GM18499 (cell line): Measurements from ENCODE around the gene SOX6.

Experiments used
- ATAC-seq: cut with Tn5 transposase; IDR thresholded peaks from one replicate; pipeline ENCODE4 v1.9.1; 2021; ENCODE audit warnings: moderate number of reproducible peaks; ENCODE audit not compliant: insufficient read depth, unreplicated experiment

SOX6 gene

GRCh38 chr11:16204261-16204660, 152.1 kb downstream of the SOX6 start:
- no peak for ATAC-seq

GRCh38 chr11:16195651-16196050, 160.7 kb downstream of the SOX6 start:
- ATAC-seq: no peak

- ATAC-seq: no peak
Measured at GRCh38 chr11:16194566-16194965, 161.8 kb downstream of the SOX6 start.

GRCh38 chr11:16193897-16194381, 162.4 kb downstream of the SOX6 start:
- ATAC-seq: no peak

GRCh38 chr11:16191868-16192240, 164.5 kb downstream of the SOX6 start:
- no peak for ATAC-seq

GRCh38 chr11:16191212-16191867, 165.0 kb downstream of the SOX6 start:
- no peak for ATAC-seq

GRCh38 chr11:16186680-16187079, 169.7 kb downstream of the SOX6 start:
- ATAC-seq: no peak

- no peak for ATAC-seq
Measured at GRCh38 chr11:16185042-16185441, 171.3 kb downstream of the SOX6 start.

- ATAC-seq: no peak
Measured at GRCh38 chr11:16184588-16184987, 171.8 kb downstream of the SOX6 start.

GRCh38 chr11:16182553-16182952, 173.8 kb downstream of the SOX6 start:
- no peak for ATAC-seq

GRCh38 chr11:16180868-16181267, 175.5 kb downstream of the SOX6 start:
- no peak for ATAC-seq

GRCh38 chr11:16179676-16180075, 176.7 kb downstream of the SOX6 start:
- ATAC-seq: no peak

GRCh38 chr11:16178273-16178672, 178.1 kb downstream of the SOX6 start:
- ATAC-seq: no peak

GRCh38 chr11:16177688-16178087, 178.7 kb downstream of the SOX6 start:
- no peak for ATAC-seq

- no peak for ATAC-seq
Measured at GRCh38 chr11:16173798-16174197, 182.5 kb downstream of the SOX6 start.

GRCh38 chr11:16171882-16172281, 184.5 kb downstream of the SOX6 start:
- ATAC-seq: no peak

- no peak for ATAC-seq
Measured at GRCh38 chr11:16169956-16170847, 186.1 kb downstream of the SOX6 start.

- no peak for ATAC-seq
Measured at GRCh38 chr11:16169541-16169940, 186.8 kb downstream of the SOX6 start.

GRCh38 chr11:16167706-16168487, 188.4 kb downstream of the SOX6 start:
- no peak for ATAC-seq

GRCh38 chr11:16166571-16166970, 189.8 kb downstream of the SOX6 start:
- no peak for ATAC-seq

- no peak for ATAC-seq
Measured at GRCh38 chr11:16160146-16160545, 196.2 kb downstream of the SOX6 start.
